ENCODE measurements around the gene FAM107A. TPM values are rescaled to one million over a fixed set of nuclear protein-coding genes. Genes with fewer than 3 reads are reported as not detected.

The FAM107A gene
- total RNA-seq, 1 donor from 2014 or later, result 115 TPM

DNA sequence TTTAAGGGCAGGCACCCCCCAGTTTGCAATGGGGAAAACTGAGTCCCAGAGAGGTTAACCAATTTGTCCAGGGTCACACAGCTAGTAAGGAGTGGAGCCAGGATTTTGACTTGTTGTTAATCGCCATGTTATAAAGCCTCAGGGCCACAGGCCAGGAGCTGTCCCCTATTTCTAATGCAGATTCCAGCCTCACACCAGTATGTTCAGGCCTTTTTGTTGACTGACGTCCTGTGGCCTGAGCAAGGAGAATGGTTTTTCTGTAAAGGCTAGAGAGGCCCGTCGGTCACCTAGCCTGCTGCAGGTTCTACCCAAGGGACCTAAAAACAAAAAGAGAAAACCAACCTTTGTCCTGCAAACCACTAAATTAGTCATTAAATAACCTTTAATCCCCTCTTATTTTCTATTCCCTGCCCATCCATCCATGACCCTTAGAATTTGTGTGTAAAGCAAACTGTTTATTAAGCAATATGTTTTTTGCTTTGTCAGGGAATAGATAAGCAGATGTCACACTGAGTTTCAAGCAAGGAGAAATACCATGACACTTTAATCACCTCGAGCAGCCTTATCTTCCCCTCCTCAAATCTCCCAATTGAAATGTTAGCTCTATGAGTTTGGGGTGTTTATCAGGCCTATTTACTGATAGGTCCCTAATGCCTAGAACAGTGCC is 54.3 kb downstream of the FAM107A start:
- TF ChIP-seq CTCF (IDR thresholded peaks at IDR 0.05; ENCODE audit: borderline replicate concordance), result no peak
- Histone ChIP-seq H3K27ac (replicated peaks) (no peak overlapping the region), H3K9me3 (replicated peaks) (no peaks in the 10 kb centered on the region), H3K36me3 (peaks cover 98% of the 10 kb centered on the region), H3K27me3 (ENCODE audit: low read depth) (no peaks in the 10 kb centered on the region), H3K4me3 (no peak overlapping the region), H3K4me1 (no peaks in the 10 kb centered on the region)
- no peak for DNase-seq
- intact Hi-C loops (cut with micrococcal nuclease), result no loop called here

- peaks cover 96% of the 10 kb centered on the region for H3K36me3 ChIP-seq
- no peaks in the 10 kb centered on the region for H3K9me3 ChIP-seq (replicated peaks)
- TF ChIP-seq CTCF (IDR thresholded peaks at IDR 0.05; ENCODE audit: borderline replicate concordance), result no peak
- no peaks in the 10 kb centered on the region for H3K27me3 ChIP-seq (ENCODE audit: low read depth)
- H3K27ac ChIP-seq (replicated peaks), result no peak overlapping the region
- intact Hi-C loops (cut with micrococcal nuclease), result no loop called here
- no peak for DNase-seq
- no peaks in the 10 kb centered on the region for H3K4me1 ChIP-seq
- H3K4me3 ChIP-seq, result no peak overlapping the region
Observed at GRCh38 chr3:58521917-58522631, 55.1 kb downstream of the FAM107A start.

DNA sequence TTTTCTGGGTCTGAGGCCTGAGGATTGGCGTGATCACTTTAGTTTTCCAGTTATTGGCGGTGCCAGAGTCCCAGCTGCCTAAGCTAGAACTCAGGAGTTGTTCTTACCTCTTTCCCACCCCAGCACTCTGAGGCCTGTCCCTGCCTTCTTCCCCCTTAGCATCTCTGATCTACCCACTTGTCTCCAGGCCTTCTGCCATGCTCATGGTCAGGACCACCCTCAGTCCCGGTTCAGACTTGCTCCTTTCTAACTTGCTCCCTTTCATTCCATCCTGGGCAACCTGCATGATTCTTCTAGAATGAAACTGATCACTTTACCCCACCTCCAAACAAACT is 55.9 kb downstream of the FAM107A start:
- H3K4me3 ChIP-seq, result no peak overlapping the region
- no peaks in the 10 kb centered on the region for H3K4me1 ChIP-seq
- intact Hi-C loops (cut with micrococcal nuclease), result no loop called here
- TF ChIP-seq CTCF (IDR thresholded peaks at IDR 0.05; ENCODE audit: borderline replicate concordance), result no peak
- no peak for DNase-seq
- H3K27me3 ChIP-seq (ENCODE audit: low read depth), result no peaks in the 10 kb centered on the region
- no peaks in the 10 kb centered on the region for H3K9me3 ChIP-seq (replicated peaks)
- peaks cover 96% of the 10 kb centered on the region for H3K36me3 ChIP-seq
- no peak overlapping the region for H3K27ac ChIP-seq (replicated peaks)

DNA sequence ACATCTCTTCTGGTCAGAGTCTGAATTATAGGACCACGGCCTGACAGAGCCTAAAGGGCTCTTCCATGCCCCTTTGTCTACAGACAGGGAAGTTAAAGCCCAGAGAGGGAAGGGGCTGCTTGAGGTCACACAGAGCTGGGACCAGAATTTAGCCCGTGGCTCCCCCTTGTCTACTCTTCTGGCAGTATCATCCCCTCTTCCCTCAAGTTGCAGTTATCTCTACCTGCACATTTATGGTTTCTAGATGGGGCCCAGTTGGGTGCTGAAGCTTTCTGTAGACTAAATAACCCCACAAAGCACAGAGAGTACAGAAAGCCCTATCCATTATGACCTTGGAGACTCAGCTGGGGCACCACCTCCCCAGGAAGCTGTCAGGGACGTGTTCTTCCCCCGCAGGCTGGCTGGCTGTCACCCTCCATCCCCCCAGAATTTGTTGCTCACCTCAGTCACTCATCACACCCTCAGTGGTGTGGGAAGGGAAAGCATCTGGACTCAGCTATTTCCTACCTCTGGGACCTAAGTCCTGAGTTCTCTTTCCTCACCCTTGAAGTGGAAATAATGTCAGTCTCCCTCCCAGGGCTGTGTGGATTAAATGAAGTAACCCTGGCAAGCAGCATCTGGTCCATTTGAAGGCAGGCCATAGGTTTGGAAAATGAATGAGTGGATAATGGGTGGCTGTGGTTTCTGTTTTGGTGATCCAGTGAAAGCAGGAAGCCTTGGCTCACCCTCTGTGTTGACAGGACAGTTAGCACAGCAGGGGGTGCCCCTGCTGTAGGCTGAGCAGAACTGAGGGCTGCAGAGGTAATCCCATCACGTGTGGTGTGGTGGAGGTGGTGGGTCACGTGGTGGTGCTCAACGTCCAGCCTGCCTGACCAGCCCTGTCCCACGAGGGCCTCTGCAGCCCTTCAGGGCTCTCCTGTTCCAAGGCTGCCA is 56.5 kb downstream of the FAM107A start:
- peaks cover 96% of the 10 kb centered on the region for H3K36me3 ChIP-seq
- DNase-seq, result no peak
- no peak overlapping the region for H3K27ac ChIP-seq (replicated peaks)
- H3K4me1 ChIP-seq, result no peaks in the 10 kb centered on the region
- no peak for TF ChIP-seq CTCF (IDR thresholded peaks at IDR 0.05; ENCODE audit: borderline replicate concordance)
- H3K4me3 ChIP-seq, result no peak overlapping the region
- no peaks in the 10 kb centered on the region for H3K9me3 ChIP-seq (replicated peaks)
- H3K27me3 ChIP-seq (ENCODE audit: low read depth), result no peaks in the 10 kb centered on the region
- intact Hi-C loops (cut with micrococcal nuclease), result no loop called here

GRCh38 chr3:58519668-58520402 is 57.4 kb downstream of the FAM107A start:
- Histone ChIP-seq H3K4me3 (no peak overlapping the region), H3K9me3 (replicated peaks) (no peaks in the 10 kb centered on the region), H3K27me3 (ENCODE audit: low read depth) (no peaks in the 10 kb centered on the region), H3K36me3 (peaks cover 96% of the 10 kb centered on the region), H3K4me1 (no peaks in the 10 kb centered on the region), H3K27ac (replicated peaks) (no peak overlapping the region)
- intact Hi-C loops (cut with micrococcal nuclease), result no loop called here
- DNase-seq, result no peak
- no peak for TF ChIP-seq CTCF (IDR thresholded peaks at IDR 0.05; ENCODE audit: borderline replicate concordance)
